GM19463 (cell line): ENCODE data around the gene NEO1.
"Not testable (repeated sequence)": the region's sequence is repeated elsewhere in the genome, so short reads cannot be mapped to it uniquely, and the experiment has no call there.

Experiments
- ATAC-seq: cut with Tn5 transposase; IDR thresholded peaks from one replicate; pipeline ENCODE4 v1.9.1; 2021; ENCODE audit warnings: mild to moderate bottlenecking, moderate library complexity; ENCODE audit not compliant: unreplicated experiment

NEO1 gene

GRCh38 chr15:73195166-73195565 lies 142.9 kb downstream of the NEO1 start:
- no peak for ATAC-seq

GRCh38 chr15:73196113-73196512 lies 143.8 kb downstream of the NEO1 start:
- ATAC-seq: no peak

GRCh38 chr15:73200339-73200738 lies 148.1 kb downstream of the NEO1 start:
- ATAC-seq: no peak

DNA sequence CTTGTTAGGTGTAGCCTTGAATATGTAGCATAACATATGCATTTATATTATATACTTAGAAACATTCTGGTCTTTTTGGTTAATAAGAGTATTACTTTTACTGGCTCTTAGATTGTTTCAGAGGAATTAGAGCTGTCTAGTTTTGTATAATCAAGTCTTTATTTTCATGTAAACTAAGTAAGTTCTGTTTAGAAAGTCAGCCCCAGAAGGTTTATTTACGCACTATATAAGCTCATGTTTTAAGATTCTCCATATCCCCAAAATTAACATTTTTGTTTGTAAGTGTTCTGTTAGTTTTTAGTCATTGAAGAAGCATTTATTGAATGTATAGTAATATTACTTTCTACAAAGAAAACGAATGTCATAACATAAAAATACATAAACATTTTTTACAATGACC lies 158.4 kb downstream of the NEO1 start:
- ATAC-seq: no peak

DNA sequence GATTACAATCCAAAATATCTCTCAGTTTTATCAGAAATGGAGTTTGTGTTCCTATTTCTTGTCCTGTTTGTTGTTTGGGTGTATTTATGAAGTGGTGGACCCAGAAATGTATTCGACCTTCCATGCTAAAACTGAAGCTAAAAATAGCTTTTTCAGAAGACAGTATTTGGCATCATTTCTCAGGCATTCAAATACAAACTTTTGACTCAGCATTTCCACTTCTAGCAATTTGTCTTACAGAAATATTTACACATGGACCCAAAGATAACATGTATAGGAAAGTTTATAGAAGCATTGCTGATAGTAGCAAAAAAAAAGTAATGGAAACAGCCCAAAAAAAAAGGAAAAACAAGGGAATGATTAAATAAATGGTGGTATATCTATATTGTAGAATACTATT lies 160.2 kb downstream of the NEO1 start:
- no peak for ATAC-seq

DNA sequence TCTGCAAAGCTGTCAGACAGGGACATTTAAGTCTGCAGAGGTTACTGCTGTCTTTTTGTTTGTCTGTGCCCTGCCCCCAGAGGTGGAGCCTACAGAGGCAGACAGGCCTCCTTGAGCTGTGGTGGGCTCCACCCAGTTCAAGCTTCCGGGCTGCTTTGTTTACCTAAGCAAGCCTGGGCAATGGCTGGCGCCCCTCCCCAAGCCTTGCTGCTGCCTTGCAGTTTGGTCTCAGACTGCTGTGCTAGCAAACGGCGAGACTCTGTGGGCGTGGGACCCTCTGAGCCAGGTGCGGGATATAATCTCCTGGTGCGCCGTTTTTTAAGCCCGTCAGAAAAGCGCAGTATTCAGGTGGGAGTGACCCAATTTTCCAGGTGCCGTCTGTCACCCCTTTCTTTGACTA lies 169.2 kb downstream of the NEO1 start:
- not testable (repeated sequence) for ATAC-seq

GRCh38 chr15:73225358-73226015 lies 173.2 kb downstream of the NEO1 start:
- no peak for ATAC-seq

- no peak for ATAC-seq
Observed at GRCh38 chr15:73226093-73226814, 174.0 kb downstream of the NEO1 start.

- ATAC-seq: no peak
Observed at GRCh38 chr15:73227433-73228056, 175.3 kb downstream of the NEO1 start.

- no peak for ATAC-seq
Observed at GRCh38 chr15:73228128-73228646, 175.9 kb downstream of the NEO1 start.

- ATAC-seq: no peak
Observed at GRCh38 chr15:73231661-73232419, 179.6 kb downstream of the NEO1 start.

DNA sequence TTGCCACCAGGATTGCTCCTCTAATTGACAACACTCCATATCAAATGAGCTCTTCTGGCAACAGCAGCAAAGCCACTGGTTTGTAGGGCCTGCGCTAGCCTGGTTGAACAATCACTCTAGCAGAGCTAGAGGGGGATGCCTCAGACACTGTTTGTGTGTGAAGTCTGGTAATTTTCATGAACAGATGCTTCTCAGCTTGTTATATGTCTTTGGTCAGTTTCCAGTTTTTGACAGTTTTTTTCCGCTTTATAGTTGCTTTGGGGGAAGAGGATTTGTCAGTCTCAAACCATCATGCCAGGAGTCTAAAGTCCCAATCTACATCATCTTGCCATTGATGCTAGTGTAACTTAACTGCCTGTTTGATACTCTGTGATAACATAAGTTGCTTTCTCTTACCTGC lies 180.5 kb downstream of the NEO1 start:
- no peak for ATAC-seq

GRCh38 chr15:73233623-73234022 lies 181.4 kb downstream of the NEO1 start:
- no peak for ATAC-seq

DNA sequence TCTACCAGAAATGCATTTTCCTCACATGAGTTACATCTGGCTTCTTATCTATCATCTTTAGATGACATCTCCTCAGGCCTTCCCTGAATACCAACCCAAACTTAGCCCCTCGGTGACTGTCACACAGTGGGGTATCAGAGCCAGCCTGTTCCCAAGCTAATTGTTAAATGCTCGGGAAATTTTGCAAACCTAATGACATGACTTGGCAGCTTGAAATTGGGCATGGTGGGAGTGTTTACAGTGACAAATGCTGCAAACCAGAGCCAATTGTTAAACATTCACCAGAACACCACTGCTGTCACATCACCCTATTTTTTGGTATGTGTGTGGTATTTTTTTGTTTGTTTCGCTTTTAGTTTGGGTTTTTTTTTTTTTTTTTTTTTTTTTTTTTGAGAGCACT lies 185.6 kb downstream of the NEO1 start:
- ATAC-seq: no peak

DNA sequence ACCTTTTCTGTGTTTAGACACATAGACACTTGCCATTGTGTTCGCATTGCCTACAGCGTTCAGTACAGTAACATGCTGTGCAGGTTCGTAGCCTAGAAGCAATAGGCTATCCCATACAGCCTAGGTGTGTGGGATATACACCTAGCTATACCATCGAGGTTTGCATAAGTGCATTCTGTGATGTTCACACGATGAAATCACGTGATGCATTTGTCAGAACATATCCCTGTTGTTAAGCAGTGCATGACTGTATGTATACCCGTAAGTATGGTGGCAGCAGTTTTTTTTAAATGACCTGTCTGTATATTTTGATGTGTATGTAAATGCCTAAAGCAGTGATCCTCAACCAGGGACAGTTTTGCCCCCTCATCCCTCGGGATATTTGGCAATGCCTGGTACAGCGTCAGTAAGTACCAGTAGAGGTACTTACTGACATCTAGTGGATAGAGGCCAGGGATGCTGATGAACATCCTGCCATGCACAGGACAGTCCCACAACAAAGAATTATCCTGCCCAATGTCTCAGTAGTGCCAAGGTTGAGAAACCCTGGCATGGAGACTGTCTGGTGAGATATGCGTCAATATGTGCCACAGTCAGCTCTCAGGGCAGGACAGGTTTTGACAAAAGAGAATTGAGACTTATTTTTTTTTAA lies 187.4 kb downstream of the NEO1 start:
- no peak for ATAC-seq

DNA sequence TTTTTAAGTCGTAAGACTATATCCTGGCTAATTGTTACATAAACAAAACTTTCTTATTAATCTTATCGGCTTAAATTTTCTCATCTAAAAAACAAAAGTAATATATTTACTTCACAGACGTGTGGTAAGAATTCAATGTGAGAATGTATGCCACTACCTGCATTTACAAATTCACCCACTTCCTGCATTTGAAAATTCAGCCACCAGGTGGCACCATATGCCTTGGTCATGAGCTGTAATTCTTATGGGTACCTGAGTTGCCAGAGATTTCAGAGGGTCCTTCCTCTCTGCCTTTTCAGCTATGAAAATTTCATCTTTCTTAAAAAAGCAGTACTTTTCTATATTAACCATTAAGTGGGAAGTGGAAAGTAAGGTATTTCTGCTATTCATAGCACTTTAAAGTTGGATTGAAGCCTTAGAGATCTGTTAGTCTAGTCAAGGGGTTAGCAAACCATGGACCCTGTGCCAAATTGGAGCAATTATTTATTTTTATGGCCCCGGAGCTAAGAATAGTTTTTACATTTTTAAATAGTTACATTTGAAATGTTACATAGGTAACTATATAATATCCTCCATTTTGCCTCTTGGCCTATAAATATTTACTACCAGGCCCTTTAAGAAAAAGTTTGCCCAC lies 188.7 kb downstream of the NEO1 start:
- ATAC-seq: no peak

GRCh38 chr15:73244333-73244732 lies 192.1 kb downstream of the NEO1 start:
- no peak for ATAC-seq

GRCh38 chr15:73246439-73246838 lies 194.2 kb downstream of the NEO1 start:
- no peak for ATAC-seq

DNA sequence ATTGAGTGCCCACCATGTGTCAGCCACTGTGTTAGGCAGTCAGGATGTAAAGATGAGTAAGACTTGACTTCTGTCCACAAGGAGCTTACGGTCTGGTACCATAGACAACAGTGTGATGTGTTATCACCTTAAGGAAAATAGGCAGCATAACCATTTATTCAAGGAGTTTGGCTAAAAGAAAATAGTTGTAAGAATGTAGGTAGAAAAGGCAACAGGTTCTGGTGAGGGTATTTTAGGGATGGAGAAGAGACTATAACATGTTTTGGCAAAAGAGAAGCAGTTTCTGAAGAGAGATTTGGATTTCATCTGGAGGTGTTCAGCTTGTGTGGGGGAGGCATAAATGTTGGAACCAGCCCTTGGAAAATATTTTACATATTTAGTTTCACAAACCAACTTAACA lies 194.6 kb downstream of the NEO1 start:
- ATAC-seq: no peak

GRCh38 chr15:73247331-73247730 lies 195.1 kb downstream of the NEO1 start:
- no peak for ATAC-seq
